Activated naive CD4-positive, alpha-beta T cell treated with anti-CD3 and anti-CD28 coated beads, Interleukin-2, amount 10 ng/mL, durations not matched to agents 7 days and 5 days (primary cell): ENCODE results near the gene KRT85.
"Not testable (repeated sequence)": the region's sequence is repeated elsewhere in the genome, so short reads cannot be mapped to it uniquely, and the experiment has no call there.

ENCODE experiments used
- CTCF ChIA-PET: fragments of 350-600 bp; sonication (Branson Sonifier 250); formaldehyde crosslinking; loops from one replicate; lab custom pipeline; 2021; ENCODE audit warnings: antibody characterized with exemption; lab: Charles Lee
- DNase-seq: peaks from one replicate; pipeline ENCODE4 v3.0.0-alpha.2; 2020
- H3K27ac Mint-ChIP-seq: one replicate; pipeline ENCODE4 v1.8.0; 2021; ENCODE audit warnings: mild to moderate bottlenecking, moderate library complexity, mixed read lengths
- H3K27me3 Mint-ChIP-seq: one replicate; pipeline ENCODE4 v1.8.0; 2021; ENCODE audit warnings: mild to moderate bottlenecking, mixed read lengths
- H3K36me3 Mint-ChIP-seq: one replicate; pipeline ENCODE4 v1.8.0; 2021; ENCODE audit warnings: mixed read lengths
- H3K4me1 Mint-ChIP-seq: one replicate; pipeline ENCODE4 v1.8.0; 2021; ENCODE audit warnings: mixed read lengths
- H3K4me3 Mint-ChIP-seq: one replicate; pipeline ENCODE4 v1.8.0; 2021; ENCODE audit warnings: mild to moderate bottlenecking, moderate library complexity, mixed read lengths
- H3K9me3 Mint-ChIP-seq: one replicate; pipeline ENCODE4 v1.8.0; 2021; ENCODE audit warnings: mixed read lengths

The KRT85 gene

DNA sequence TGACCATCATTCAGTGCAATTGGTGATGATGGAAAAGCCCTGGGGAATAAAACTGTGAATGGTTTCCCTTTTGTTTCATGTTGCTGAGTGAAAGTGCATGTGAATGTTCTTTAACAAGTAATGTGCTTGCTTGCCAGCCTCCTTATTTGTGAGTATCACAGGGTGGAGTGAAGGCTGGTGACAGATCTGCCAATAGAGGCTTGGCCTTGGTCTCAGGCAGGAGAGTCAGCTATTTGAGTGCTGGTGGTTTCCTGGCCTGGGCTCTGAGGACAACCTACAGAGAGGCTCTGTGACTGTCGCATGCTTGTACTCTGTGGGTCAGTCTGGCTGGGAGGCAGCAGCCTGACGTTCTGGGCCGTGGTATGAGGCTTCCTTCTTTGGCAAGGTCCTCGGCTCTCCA, 20.7 kb downstream of the KRT85 start:
- peaks cover 3% of the 10 kb centered on the region for H3K4me1 Mint-ChIP-seq
- H3K36me3 Mint-ChIP-seq: no peaks in the 10 kb centered on the region
- CTCF ChIA-PET: interaction anchor here (2.0 kb wide), 1 partner anchor 15 kb away, joined by 6 read pairs; no protein-coding TSS in a partner anchor
- H3K27me3 Mint-ChIP-seq: peaks cover 52% of the 10 kb centered on the region
- H3K4me3 Mint-ChIP-seq: no peak overlapping the region
- H3K9me3 Mint-ChIP-seq: no peaks in the 10 kb centered on the region
- DNase-seq: peak; percentile 10
- no peak overlapping the region for H3K27ac Mint-ChIP-seq

DNA sequence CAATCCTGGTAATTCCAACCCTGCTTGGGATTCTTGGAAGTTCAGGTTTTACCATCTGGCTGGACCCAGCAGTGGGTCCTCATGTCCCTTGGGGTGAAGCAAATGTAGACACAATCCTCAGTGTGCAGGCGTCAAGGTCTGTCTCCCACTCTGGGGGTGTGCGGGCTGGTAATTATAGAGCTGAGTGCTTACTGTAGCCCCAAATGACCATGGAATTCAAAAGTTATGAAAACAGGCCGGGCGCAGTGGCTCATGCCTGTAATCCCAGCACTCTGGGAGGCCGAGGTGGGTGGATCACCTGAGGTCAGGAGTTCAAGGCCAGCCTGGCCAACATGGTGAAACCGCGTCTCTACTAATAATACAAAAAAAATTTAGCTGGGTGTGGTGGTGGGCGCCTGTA, 22.2 kb downstream of the KRT85 start:
- H3K4me3 Mint-ChIP-seq, H3K36me3 Mint-ChIP-seq, H3K4me1 Mint-ChIP-seq, H3K27ac Mint-ChIP-seq, H3K9me3 Mint-ChIP-seq, DNase-seq: not testable (repeated sequence)
- peaks cover 45% of the 10 kb centered on the region for H3K27me3 Mint-ChIP-seq
- CTCF ChIA-PET: interaction anchor here (2.0 kb wide), 1 partner anchor 17 kb away, joined by 6 read pairs; no protein-coding TSS in a partner anchor

DNA sequence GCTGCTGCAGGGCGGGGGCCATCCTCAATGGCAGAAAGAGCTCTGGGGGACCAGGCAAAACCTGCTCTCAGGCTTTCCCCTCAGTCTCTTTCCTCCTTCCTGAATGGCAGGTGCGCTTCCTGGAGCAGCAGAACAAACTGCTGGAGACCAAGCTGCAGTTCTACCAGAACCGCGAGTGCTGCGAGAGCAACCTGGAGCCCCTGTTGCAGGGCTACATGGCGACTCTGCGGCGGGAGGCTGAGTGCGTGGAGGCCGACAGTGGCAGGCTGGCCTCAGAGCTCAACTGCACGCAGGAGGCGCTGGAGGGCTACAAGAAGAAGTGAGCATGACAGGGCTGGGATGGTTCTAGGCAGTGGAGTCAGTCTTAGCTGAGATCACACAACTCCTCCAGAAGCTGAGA, 23.2 kb downstream of the KRT85 start:
- peak; percentile 18 for DNase-seq
- CTCF ChIA-PET: no interaction called here
- Mint-ChIP-seq H3K36me3 (no peaks in the 10 kb centered on the region), H3K27ac (no peak overlapping the region), H3K27me3 (peaks cover 43% of the 10 kb centered on the region), H3K4me1 (no peaks in the 10 kb centered on the region), H3K4me3 (no peak overlapping the region), H3K9me3 (no peaks in the 10 kb centered on the region)

DNA sequence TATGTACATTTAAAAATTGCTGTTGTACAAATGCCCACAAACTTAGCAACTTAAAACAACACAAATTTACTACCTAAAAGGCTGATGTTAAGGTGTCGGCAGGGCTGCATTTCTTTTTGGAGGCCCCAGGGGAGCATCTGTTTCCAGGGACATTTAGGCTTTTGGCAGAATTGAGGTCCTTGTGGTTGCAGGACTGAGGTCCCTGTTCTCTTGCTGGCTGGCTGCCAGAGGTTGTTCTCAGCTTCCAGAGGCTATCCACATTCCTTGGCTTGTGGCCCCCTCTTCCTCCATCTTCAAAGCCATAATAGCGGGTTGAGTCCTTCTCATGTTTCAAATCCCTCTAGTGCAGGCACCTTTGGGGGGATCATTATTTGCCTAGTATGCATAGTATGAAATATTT, 23.7 kb downstream of the KRT85 start:
- peak; percentile 0 for DNase-seq
- H3K36me3 Mint-ChIP-seq: no peaks in the 10 kb centered on the region
- no peaks in the 10 kb centered on the region for H3K9me3 Mint-ChIP-seq
- peaks cover 48% of the 10 kb centered on the region for H3K27me3 Mint-ChIP-seq
- no peak overlapping the region for H3K27ac Mint-ChIP-seq
- no peak overlapping the region for H3K4me3 Mint-ChIP-seq
- CTCF ChIA-PET: no interaction called here
- H3K4me1 Mint-ChIP-seq: no peaks in the 10 kb centered on the region

DNA sequence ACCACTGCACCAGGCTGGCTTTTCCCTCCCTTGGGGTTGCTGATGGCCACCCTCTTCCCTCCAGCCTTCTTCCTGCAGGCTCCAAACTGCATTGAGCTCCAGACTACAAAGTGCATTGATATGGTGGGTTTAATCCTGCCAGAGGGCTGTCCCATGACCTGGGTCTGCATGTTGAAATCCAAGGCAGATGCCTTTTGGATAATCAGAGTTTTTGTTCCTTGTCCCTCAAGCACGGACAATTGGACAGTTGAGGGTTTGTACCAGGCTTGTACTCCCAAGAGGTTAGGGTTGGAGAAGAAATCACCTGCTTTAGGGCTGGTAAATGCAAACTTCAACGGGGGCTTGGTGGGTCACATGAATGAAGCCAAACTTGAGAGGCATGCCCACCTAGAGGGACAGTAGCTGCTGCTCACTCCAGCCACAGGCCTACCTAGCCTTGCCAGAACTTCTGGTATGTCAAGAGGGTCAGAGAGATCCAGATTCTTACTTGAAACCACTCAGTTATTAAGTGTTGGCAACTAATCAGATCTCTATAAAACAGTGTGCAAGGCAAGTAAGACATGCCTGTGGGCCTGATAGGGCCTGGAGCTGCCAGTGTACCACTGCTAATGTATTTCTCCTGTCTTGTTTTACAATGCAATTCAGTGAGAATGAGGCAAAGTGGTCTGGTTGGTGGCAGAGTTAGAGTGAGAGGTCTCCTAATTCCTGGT, 24.3 kb downstream of the KRT85 start:
- Mint-ChIP-seq H3K4me1 (no peaks in the 10 kb centered on the region), H3K4me3 (no peak overlapping the region), H3K36me3 (no peaks in the 10 kb centered on the region), H3K9me3 (no peaks in the 10 kb centered on the region), H3K27ac (no peak overlapping the region), H3K27me3 (peaks cover 48% of the 10 kb centered on the region)
- DNase-seq: peak; percentile 17
- CTCF ChIA-PET: no interaction called here

DNA sequence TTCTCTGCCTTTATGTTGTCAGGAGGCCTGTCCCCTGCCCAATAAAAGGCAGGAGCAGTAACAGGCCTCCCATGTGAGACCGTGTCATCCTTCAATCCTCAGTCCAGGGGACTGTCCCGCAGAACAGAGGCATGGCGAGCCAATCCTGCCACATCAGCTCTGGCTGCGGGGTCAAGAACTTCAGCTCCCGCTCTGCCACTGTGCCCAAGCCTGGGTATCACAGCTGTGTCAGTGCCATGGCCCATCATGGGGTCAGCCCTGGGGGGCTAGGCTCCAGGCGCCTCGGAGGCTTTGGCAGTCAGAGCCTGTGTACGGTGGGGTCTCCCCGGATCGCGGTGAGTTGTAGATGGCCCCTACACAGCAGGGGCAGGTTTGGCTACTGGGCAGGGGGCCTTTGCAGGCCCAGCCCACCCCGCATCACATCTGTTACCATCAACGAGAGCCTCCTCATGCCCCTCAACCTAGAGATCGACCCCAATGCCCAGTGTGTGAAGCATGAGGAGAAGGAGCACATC, 26.2 kb downstream of the KRT85 start:
- H3K27me3 Mint-ChIP-seq: peaks cover 37% of the 10 kb centered on the region
- H3K36me3 Mint-ChIP-seq: no peaks in the 10 kb centered on the region
- H3K9me3 Mint-ChIP-seq: no peaks in the 10 kb centered on the region
- H3K27ac Mint-ChIP-seq: no peak overlapping the region
- CTCF ChIA-PET: no interaction called here
- DNase-seq: peak; percentile 7
- H3K4me3 Mint-ChIP-seq: no peak overlapping the region
- H3K4me1 Mint-ChIP-seq: peaks cover 3% of the 10 kb centered on the region

DNA sequence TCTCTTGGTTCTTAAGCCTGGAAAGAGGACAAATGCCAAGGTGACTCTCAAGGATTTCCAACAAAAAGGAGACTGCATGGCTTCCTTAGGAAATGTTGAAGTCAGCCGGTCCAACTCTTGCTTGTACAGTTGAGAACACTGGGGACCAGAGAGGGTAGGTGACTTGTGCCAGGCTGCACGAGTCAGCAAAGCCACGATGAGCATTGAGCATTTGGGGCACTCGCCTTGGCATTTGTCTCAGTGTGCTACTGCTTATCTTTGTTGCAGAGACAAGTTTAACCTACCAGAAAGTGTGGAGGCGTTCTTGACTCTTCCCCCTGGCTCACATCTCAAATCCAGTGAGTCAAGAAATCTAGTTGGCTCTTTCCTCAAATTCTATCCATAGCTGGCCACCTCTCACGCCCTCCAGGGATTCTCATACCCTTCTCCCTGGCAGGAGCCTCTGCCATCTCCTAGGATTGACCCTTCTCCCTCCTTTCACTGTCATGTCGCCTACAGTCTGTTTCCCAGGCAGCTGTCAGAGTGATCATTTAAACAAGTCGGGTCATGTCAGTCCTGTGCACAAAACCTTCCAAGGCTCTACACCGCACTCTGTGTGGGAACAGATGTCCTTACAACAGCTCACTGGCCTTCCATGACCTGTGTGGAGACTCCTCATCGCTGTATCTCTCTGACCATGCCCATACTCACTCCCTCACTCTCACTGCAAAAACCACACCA, 28.9 kb downstream of the KRT85 start:
- H3K36me3 Mint-ChIP-seq: no peaks in the 10 kb centered on the region
- H3K4me1 Mint-ChIP-seq: peaks cover 3% of the 10 kb centered on the region
- H3K27ac Mint-ChIP-seq: no peak overlapping the region
- CTCF ChIA-PET: interaction anchor here (0.6 to 1.1 kb wide), 2 partner anchors 11 kb away, joined by 3 to 8 read pairs; no protein-coding TSS in a partner anchor
- no peaks in the 10 kb centered on the region for H3K9me3 Mint-ChIP-seq
- H3K27me3 Mint-ChIP-seq: peaks cover 22% of the 10 kb centered on the region
- H3K4me3 Mint-ChIP-seq: no peak overlapping the region
- DNase-seq: peak; percentile 10

DNA sequence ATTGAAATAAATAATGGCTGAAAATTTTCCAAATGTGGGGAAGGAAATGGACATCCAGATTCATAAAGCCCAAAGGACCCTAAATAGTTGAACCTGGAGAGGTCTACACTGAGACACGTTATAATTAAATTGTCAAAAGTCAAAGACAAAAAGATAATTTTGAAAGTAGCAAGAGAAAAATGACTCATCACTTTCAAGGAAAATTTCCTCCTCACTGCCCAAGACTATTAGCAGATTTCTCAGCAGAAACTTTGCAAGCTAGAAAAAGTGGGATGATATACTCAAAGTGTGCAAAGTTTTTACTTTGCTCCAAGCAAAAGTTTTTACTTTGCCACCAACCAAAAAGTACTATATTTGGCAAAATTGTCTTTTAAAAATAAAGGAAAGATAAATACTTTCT, 30.2 kb downstream of the KRT85 start:
- H3K27ac Mint-ChIP-seq: no peak overlapping the region
- no peaks in the 10 kb centered on the region for H3K36me3 Mint-ChIP-seq
- peaks cover 18% of the 10 kb centered on the region for H3K27me3 Mint-ChIP-seq
- no peaks in the 10 kb centered on the region for H3K9me3 Mint-ChIP-seq
- CTCF ChIA-PET: no interaction called here
- DNase-seq: no peak
- no peak overlapping the region for H3K4me3 Mint-ChIP-seq
- peaks cover 3% of the 10 kb centered on the region for H3K4me1 Mint-ChIP-seq

DNA sequence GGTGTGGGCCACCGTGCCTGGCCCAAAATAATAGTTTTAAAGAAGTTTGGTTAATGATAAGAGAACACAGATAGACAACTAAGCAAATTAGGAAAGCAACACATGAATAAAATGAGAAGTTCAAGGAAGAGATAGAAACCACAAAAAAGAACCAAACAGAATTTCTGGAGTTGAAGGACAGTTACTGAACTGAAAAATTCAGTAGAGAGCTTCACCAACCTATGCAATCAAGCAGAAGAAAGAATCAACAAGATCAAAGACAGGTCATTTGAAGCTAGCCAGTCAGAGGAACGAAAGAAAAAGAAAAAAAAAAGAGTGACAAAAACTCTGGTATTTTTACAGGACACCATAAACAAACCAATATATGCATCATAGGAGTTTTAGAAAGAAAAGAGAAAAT, 30.6 kb downstream of the KRT85 start:
- Mint-ChIP-seq H3K4me1 (peaks cover 3% of the 10 kb centered on the region), H3K9me3 (no peaks in the 10 kb centered on the region), H3K27me3 (peaks cover 18% of the 10 kb centered on the region), H3K36me3 (no peaks in the 10 kb centered on the region), H3K27ac (no peak overlapping the region), H3K4me3 (no peak overlapping the region)
- CTCF ChIA-PET: no interaction called here
- no peak for DNase-seq

DNA sequence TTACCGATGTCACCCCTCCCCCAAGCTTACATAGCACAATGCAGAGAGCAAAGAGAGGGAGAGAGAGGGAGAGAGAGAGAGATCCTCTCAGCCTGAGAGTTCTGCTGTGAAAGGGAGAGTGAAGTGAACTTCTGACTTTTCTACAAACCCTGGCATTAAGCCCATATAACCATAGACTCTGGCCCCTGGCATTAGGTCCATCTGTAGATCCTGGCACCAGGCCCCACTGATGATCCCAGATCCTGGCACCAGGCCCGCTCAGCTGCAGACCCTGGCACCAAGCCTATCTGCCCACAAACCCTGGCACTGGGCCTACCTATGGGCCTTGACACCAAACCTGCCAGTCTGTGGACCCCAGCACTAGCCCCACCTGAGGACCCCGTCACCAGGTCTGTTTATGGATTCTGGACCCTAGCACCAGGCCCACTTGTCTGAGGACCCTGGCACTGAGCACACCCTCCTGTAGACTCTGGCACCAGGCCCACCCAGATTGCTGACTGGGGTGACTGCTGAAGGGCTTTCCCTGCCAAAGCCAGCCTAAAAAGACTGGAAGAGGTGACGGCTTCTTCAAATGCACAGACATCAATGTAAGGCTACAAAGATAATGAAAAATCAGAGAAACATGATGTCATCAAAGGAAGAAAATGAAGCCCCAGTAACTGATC, 31.6 kb downstream of the KRT85 start:
- Mint-ChIP-seq H3K27ac (no peak overlapping the region), H3K4me1 (peaks cover 3% of the 10 kb centered on the region), H3K27me3 (peaks cover 18% of the 10 kb centered on the region), H3K9me3 (no peaks in the 10 kb centered on the region), H3K4me3 (no peak overlapping the region), H3K36me3 (no peaks in the 10 kb centered on the region)
- CTCF ChIA-PET: interaction anchor here (1.0 kb wide), 1 partner anchor 645 kb away, joined by 3 read pairs; no protein-coding TSS in a partner anchor
- DNase-seq: peak; percentile 14

DNA sequence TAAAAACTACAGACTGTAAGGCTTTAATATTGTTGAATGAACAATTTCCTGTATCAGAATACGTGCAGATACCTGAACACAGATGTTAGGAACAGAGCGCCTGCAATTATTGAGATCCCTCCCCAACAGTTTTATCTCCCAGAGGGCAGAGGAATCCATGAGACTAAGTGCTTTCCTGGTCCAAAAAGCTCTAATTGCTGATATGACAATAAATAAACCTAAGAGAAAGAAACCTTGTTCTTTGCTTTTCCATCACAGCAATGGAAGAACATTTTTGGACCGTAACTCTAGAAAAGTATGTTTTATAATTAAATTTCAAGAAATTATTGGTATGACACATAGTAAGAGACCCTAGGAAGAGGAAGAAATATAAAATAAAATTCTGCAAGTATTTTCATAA, 33.1 kb downstream of the KRT85 start:
- Mint-ChIP-seq H3K27me3 (peaks cover 22% of the 10 kb centered on the region), H3K36me3 (no peaks in the 10 kb centered on the region), H3K4me3 (no peak overlapping the region), H3K4me1 (peaks cover 3% of the 10 kb centered on the region), H3K9me3 (no peaks in the 10 kb centered on the region), H3K27ac (no peak overlapping the region)
- no peak for DNase-seq
- CTCF ChIA-PET: interaction anchor here (1.7 kb wide), 1 partner anchor 545 kb away, joined by 4 read pairs; no protein-coding TSS in a partner anchor

DNA sequence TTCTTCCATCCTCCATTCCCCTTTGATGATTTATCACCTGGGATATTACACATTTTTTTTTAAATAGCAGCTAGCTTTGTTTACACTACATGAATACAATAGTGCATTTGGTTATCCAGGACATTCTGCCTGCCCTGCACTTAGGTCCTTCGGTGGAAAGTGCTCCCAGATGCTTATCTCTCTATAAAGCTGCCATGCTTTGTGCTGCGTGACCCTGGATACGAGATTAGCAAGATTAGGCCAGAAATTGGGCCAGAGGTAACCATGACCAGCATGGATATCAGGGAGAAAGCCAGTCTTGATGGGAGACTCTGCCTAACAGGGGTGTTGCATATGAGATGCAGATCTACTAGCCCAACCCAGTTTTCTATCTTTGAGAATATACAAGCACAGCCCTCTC, 34.0 kb downstream of the KRT85 start:
- no peaks in the 10 kb centered on the region for H3K9me3 Mint-ChIP-seq

DNA sequence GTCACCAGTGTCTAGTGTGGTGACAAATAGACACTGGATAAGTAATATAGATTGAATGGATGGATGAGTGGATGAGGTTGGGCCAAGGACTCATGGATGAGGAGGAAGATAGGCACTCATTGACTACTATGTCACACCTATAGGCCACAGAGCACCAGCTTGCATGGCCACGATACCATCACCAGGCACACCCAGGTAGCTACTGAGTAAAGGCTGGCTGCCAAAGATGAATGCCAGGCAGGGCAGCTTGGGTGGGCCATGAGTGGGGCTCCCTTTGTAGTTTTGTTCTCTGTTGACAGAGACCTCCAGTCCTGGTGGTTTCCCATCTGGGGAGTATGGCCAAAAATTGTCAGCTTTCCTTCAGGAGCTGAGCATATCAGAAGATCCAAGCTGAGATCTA, 34.9 kb downstream of the KRT85 start:
- Mint-ChIP-seq H3K4me3 (no peak overlapping the region), H3K27me3 (peaks cover 18% of the 10 kb centered on the region), H3K36me3 (no peaks in the 10 kb centered on the region), H3K4me1 (peaks cover 10% of the 10 kb centered on the region), H3K27ac (no peak overlapping the region), H3K9me3 (no peaks in the 10 kb centered on the region)
- CTCF ChIA-PET: interaction anchor here (1.0 to 1.4 kb wide), 2 partner anchors 54 to 176 kb away, joined by 4 to 5 read pairs; no protein-coding TSS in a partner anchor
- DNase-seq: peak; percentile 14

More for the DNA sequence above, 34.0 kb downstream of the KRT85 start:
- DNase-seq: peak; percentile 3
- no peaks in the 10 kb centered on the region for H3K36me3 Mint-ChIP-seq
- H3K4me3 Mint-ChIP-seq: no peak overlapping the region
- CTCF ChIA-PET: interaction anchor here (0.6 to 1.7 kb wide), 4 partner anchors 29 to 546 kb away, joined by 3 to 5 read pairs (median 4); no protein-coding TSS in a partner anchor
- H3K27ac Mint-ChIP-seq: no peak overlapping the region
- H3K27me3 Mint-ChIP-seq: peaks cover 17% of the 10 kb centered on the region
- H3K4me1 Mint-ChIP-seq: peaks cover 3% of the 10 kb centered on the region

DNA sequence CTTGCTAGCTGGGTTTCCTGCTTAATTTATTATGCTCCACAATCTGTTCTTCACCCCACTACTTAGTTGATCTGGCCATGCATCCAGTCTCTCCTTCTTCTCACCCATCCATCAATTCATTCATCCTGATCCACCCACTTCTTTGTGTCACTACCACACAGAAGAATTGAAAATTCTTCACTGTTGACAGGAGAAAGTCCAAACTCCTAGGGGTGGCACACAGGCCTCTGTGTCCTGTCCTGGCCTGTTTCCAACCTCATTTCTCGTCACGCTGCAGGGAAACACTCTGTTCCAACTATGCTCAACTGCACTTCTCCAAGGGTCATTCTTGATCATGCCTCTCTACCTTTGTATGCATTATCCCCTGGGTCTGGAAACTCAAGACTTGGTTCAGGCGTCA, 35.4 kb downstream of the KRT85 start:
- DNase-seq: peak; percentile 5
- H3K4me3 Mint-ChIP-seq: no peak overlapping the region
- peaks cover 12% of the 10 kb centered on the region for H3K4me1 Mint-ChIP-seq
- H3K27me3 Mint-ChIP-seq: peaks cover 24% of the 10 kb centered on the region
- H3K36me3 Mint-ChIP-seq: no peaks in the 10 kb centered on the region
- CTCF ChIA-PET: interaction anchor here (1.4 kb wide), 1 partner anchor 53 kb away, joined by 5 read pairs; no protein-coding TSS in a partner anchor
- H3K27ac Mint-ChIP-seq: no peak overlapping the region
- no peaks in the 10 kb centered on the region for H3K9me3 Mint-ChIP-seq
